Myocyte (in vitro differentiated cells): Measurements from ENCODE around the gene TPPP3. TPM values are rescaled to one million over a fixed set of nuclear protein-coding genes. Genes with fewer than 3 reads are reported as not detected.
"Not testable (repeated sequence)": the region's sequence is repeated elsewhere in the genome, so short reads cannot be mapped to it uniquely, and the experiment has no call there.

Source experiments
- DNase-seq: peaks from one replicate; pipeline ENCODE4 v3.0.0-alpha.2; 2012; ENCODE audit warnings: low read depth
- total RNA-seq: library from RNA; depleted of rRNA; stranded (reverse); fragments of >200 nt; gene quantifications from 2 replicates; pipeline ENCODE4 v1.2.3, GENCODE V29; 2014

TPPP3 gene
- total RNA-seq, 1 donor from 2014 or later = 67.0 TPM

DNA sequence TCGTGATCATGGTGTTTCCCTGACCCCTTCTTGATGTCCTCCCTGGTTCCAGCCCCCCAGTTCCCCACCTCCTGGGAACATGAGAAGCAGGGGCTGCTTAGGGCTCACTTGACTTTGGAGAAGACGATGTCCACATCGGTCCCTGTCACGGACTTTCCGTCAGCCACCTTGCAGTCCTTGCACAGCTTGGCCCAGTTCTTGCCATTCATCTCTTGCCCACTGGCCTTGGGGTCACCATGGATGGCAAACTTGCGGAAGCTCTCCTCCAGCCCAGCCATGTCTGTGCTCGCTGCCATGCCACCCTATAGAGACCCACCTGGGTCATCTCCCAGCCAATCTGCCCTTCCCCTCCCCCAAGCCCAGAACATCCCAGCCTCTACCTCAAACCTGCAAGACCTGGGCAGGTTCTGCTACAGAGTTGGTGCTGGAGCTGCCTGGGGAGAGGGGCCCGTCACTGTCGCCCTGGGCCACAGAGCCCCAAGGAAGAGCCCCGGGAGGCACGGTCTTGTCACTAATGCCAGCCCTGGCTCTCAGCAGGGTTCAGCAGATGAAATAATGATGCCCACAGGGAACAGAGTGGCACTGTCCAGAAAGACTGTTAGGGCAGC is 2.4 kb downstream of the TPPP3 start:
- DNase-seq = no peak

DNA sequence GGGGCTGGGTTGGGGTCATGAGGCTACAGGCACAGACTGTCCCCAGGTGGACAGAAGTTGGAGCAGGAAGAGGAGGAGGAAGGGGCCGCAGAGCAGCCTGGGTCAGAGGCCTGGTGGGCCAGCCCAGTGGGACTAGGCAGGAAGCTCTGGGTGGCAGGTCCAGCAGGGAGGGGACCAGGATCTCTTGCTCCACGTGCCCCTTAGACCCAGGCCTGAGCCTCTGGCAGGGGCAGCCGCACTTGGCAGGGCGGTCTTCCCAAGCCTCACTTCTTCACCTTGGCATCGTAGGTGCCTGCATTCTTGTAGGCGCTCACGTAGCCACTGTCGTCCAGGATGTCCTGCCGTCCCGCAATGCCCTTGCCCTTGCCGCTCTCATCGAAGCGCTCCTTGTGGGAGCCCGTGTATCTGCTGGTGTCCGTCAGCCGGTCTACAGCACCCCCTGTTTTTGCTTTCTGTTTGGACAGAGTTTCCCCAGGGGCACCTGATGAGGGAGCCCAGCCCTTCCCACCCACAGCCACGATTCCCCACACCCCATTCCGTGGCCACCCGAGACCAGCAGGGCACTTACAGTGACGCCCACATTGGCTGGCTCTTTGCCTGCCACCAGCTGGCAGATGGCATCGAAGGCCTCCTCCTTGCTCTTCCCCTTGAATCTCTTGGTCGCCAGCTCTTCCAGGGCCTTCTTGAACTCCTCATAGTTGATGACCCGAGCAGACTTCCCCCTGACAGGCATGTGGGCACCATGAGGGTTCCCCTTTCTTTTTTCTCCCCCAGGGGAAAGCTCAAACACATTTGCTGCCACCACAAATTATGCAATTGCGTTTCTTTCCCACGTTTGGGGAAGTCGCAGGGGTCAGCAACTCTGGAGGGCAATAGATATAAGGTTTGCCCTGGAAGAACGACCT is 3.1 kb downstream of the TPPP3 start:
- DNase-seq = peak; percentile 88

DNA sequence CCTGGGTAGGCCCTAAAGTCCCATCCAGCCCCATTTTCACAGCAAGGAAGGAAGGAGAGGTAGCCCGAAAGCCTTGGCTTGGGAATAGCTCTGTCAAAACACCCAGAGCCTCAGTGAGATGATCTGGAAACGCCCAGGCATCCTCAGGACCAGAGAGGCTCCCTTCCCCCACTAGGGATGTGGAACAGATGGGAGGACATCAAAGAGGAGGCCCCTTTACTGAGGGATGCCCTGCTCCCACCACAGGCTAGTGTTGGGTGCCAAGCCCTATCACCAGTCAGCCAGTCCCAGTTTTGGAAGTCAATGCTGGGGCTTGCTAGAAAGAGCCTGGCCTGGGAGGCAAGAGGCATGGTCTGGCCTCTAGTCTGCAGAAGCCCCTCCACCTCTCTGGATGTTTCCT is 4.7 kb downstream of the TPPP3 start:
- DNase-seq = no peak

DNA sequence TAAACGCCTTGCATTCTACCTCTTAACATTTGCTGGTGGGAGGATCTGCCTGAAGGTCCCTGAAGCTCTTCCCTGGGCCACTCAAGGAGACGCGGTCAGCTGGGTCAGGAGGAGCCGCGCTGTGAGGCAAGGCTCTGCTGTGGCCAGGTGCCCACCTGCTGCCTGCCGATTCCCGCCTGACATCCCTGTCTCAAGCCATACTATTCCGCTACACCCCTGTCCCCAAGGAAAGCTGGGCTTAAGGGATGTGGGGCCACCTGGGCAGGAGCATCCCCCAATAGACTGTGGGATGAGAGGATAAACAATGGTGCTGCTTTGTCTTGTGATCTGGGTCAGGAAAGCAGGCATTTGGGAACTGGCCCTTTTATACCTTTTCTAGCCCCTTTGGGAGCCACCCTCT is 5.1 kb downstream of the TPPP3 start:
- DNase-seq = no peak

DNA sequence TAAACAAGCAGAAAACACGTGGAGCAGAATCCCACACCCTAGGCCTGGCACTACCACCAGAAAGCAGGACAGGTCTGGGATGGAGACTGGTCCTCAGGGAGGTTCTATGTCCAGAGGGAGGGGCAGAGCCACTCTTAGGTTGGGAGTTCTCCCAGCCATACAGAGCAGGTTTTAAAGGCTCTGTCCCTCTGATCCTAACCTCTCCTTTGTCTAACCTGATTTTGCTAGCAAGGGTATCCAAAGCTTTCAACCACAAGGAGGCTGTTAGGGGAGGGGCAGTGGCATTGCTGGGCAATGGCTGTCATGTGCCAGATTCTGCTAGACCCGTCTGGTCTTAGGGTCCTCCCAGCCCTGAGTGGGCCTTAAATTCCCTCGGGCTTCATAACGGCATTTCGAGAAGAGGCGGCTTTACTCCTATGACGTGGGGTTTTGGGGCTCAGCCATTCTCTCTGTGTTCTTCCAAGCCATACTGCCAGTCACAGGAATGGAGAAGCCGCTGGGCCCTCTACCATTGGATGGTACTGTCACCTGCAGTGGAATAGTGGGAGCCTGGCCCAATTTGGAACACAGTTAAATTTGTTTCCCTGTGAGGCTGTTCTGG is 5.7 kb downstream of the TPPP3 start:
- no peak for DNase-seq

DNA sequence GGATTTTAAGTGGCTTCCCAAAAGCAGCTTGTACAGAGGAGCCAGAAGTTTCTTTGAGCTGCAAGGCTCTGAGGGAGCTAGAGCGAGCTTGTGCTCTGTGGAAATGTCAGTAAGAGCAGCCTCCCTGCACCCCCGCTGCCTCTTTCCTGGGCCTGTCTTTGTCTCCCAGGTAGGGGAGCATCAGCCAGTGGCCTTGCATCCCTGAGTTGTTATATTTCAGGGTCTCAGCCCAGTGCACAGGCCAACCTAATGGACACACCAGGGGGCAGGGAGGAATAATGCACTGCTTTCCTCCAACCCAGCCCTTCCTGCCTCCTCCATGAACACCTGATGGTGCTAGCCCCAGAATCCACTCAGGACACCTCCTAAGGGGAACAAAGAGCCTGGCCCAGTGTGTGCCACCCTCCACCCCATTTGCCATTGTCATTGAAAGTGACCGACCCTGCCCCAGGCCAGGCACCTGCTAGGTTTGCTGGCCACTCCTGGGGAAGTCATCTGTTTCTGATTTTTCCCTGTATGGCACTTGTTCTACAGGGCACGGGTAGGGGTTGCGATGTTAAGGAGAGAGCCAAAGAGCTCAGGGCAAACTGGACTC is 6.3 kb downstream of the TPPP3 start:
- no peak for DNase-seq

DNA sequence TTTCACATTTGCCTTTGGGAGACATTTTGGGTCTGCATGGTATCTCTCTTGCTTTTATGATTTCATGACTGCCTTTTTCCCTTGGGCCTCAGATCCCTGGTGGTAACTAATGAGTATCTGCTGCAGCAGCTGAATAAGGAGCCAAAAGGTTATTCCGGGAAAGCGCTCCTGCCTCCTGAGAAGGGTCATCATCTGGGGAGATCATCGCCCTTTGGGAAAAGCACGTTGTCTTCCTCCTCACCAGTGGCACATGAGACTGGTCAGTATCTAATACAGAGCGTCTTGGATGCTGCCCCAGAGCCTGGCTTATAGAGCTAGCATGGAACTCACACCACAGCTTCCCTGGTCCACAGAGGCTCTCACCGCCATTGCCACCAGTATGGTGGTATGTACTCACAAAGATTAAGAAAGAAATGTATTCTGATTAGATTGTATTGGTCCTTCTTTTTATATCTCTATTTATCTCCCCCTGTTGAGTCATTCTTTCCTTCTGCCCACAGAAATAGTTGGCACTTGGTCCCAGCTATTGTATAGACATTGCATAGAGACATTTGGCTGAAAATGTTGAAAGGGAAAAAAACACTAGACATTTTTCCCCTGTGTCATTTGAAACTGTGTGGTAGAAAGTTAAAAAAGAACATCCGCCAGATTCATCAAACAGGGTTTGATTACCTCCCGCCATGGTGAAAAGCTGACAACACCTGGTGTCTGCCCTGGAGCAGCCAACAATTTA is 8.4 kb downstream of the TPPP3 start:
- no peak for DNase-seq

DNA sequence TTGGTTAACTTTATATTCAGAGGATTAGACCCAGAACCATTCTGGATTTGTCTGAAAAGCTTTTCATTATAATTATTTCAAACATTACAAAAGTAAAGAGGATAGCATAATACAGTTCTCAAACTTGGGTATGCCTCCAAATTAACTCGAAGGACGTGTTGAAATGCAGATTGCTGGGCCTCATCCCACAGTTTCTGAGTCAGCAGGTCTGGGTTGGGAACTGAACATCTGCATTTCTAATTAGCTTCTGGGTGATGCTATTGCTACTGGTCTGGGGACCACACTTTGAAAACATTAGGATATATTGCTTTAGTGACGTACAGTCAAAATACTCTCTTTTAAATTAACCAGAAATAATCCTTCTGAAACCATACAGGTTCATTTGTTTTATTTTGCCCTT is 10.0 kb downstream of the TPPP3 start:
- no peak for DNase-seq

DNA sequence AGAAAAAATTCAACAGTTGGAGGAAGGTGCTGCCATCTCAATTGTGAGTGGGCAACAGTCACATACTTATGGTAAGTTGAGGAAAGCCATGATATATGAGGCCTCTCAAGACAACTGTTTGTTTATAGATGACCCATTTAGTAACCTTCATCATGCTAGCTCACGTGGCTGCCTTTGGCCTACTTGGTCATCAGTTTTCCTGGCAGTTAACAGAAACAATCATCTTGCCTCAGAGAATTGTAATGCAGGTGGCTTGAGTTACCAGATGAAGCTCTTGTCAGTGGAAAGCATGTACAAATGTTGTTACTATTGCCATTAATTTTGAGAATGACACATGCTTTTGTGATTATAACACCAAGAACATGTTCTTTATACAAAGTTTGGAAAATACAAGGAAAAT is 14.7 kb downstream of the TPPP3 start:
- DNase-seq = no peak

DNA sequence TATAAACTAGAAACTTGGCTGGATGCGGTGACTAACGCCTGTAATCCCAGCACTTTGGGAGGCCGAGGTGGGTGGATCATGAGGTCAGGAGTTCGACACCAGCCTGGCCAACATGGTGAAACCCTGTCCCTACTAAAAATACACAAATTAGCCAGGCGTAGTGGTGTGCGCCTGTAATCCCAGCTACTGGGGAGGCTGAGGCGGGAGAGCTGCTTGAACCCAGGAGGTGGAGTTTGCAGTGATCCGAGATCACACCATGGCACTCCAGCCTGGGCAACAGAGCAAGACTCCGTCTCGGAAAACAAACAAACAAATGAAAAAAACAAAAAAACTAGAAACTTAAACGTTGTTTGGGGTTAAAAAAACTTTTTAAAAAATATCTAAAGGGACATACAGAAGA is 17.3 kb downstream of the TPPP3 start:
- not testable (repeated sequence) for DNase-seq

DNA sequence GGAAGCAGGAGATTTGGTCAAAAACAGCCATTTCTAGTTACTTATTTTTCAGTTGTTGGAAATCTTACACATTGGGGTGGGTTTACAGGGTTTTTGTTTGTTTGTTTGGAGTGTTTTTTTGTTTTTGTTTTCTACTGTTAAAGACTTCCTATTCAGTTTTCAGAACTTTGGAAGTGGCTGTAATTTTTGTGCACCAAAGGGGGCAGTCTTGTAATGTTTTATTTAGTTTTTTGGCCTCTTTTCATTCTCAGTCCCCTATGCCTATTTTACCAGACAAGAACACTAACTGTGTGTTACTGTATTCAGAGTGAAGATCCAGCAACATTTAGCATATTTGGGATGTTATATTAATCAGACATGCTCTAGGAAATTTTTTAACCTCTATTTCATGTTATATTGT is 20.6 kb downstream of the TPPP3 start:
- peak; percentile 60 for DNase-seq

DNA sequence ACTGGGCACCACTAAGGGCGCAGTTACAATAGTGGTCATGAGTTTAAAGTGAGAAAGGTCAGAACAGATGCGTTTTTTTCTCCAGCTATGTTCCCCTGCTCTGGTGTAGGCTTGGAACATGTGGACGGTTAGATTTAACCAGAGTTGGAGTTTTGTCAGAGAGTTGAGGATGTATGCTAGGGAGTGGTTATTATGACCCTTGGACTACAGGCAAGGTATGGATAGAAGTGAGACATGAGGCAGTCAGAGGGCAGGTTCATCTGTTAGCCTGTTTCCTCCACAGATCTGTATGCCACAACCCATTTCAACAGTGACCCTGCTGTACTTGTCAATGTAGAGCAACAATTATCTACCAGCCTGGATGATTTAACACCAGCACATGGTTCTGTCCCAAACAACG is 22.6 kb downstream of the TPPP3 start:
- DNase-seq = no peak

DNA sequence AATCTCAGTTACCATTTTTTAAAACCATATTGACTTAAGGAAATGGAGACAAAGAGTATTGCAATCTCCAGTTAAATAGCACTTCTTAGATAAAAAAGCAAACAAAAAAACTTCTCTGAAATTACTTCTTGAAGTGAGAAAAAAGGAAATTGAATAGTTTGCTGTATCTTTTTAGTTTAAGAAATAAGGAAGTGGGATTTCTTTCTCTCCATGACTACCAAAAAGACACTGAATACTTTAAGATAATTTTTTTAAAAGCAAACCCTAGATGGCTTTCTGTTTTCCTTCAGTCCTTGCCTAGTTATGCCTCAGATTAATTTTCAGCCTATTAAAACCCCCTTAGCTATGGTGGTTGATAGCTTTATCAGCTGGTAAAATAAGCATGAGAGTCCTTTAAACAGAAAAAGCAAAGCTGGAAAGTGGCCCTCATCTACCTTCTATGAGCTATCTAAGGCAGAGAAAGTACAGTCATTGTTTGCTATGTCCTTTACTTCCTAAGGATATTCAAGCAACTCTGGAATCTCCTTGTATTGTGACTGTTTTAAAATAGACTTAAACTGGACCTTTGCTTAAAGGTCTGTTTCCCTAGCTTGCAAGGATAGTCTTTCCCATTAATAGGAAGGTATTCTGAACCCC is 28.6 kb downstream of the TPPP3 start:
- DNase-seq = no peak

DNA sequence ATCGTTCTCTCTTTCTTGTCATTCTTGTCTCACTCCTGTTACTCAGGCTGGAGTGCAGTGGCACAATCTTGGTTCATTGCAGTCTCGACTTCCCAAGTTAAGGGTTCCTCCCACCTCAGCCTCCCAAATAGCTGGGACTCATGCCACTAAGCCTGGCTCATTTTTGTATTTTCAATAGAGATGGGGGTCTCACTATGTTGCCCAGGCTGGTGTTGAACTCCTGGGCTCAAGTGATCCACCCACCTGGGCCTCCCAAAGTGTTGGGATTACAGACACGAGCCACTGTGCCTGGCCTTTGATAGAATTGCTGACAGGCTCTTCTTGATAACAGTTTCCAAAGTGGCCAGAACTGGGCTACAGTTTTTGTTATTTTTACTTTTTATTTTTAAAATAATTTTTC is 32.3 kb downstream of the TPPP3 start:
- no peak for DNase-seq

DNA sequence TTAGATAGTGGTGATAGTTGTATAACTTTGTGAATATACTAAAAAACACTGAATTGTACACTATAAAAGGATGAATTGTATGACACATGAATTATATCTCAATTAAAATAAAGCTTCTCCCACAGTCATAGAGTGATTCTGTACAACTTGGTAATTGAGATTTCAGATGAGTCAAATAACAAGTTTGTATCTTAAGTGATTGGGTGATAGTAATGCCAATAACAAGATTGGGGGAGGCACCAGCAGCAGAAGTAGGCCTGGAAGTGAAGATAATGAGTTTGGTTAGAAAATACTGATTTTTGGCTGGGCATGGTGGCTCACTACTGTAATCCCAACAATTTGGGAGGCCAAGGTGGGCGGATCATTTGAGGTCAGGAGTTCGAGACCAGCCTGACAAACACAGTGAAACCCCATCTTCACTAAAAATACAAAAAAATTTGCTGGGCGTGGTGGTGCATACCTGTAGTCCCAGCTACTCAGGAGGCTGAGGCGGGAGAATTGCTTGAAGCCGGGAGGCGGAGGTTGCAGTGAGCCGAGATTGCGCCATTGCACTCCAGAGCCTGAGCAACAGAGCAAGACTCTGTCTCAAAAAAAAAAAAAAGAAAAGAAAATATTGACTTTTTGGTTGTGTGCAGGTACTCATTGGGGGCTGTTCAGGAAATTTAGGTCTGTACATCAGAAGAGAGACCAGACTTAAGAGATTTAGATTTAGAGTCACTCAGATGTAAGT is 33.6 kb downstream of the TPPP3 start:
- not testable (repeated sequence) for DNase-seq

DNA sequence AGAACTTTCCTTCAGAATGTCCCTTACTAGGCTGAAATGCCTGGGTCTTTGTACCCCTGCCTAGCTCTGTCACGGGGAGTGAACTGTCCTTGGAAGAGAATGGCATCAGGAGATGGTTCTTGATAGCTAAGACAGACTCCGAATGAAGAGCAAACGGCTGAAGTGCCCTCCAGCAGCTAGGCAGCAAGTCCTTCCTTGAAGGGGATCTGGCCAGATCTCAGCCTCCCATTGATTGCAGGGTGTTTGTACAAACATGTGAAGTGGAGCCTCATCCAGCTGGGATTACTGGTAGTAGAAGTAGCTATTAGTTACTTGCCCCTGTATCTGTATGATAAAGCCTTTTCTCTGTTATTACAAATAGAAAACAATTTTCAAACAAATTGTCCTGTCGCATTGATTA is 35.7 kb downstream of the TPPP3 start:
- no peak for DNase-seq

DNA sequence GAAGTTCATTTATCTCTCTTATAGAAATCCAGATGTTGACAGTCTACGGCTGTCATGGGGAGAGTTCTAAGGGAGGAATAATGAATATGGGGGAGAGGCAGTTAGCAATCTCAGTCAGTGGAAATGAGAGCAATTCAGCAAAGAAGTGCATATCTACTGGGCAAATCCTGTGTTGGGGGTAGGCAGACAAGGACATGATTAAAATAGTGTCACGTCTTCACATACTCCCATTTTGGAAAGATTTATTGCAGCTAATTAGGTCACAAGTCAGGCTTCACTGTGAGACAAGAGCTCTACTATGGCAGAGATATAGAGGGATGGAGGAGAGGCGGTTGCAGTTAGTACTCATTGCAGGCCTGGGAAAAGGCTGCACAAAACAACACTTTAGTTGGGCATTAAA is 36.9 kb downstream of the TPPP3 start:
- no peak for DNase-seq

DNA sequence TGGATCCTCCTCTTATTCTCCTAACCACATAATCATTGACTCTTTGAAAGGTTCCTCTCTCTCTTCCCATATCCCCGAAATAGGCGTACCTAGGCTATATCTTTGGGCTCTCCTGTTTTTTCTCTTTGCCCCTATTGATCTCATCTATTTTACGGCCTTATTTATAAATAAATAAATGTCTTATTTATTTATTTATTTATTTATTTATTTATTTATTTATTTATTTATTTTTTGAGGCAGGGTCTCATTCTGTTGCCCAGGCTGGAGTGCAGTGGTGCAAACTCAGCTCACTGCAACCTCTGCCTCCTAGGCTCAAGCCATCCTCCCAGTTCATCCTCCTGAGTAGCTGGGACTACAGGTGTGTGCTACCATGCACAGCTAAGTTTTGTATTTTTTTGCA is 40.8 kb downstream of the TPPP3 start:
- not testable (repeated sequence) for DNase-seq

DNA sequence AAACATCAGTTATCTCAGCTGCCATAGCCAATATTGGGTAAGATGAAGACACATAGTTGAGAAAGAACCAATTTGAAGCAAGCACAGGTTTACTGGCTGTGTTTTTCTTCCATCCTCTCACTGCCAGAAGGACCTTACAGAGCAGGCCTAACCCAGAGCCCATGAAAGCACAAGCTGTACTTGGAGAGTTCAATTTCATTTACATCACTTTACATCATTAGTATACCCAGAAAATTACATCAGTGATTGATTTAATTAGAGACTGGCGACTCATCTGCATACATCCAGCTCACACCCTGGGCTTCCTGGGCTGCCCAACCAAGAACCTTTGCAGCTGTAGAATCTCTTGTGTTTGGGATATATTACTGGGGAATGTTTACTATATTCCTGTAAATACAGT is 43.0 kb downstream of the TPPP3 start:
- no peak for DNase-seq

DNA sequence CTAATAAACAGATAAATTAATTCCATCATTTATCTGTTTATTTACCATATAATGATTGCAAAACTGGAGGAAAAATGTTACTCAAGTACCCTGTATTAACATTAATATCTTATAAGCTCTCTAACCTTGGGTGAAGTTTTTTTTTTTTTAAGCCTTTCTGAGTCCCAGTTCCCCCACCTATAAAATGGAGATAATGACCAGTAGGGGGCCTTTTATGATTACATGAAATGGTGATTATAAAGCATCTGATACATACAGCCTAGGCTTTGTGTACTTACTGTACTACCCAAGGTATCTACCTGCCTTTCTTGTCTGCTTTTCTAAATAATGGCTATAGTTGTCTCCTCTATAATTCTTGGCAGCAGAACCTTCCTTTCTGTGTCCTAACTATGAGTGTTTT is 44.1 kb downstream of the TPPP3 start:
- peak; percentile 28 for DNase-seq
